HG03159 (cell line): ENCODE measurements around the gene PALM3.
"Not testable (repeated sequence)": the region's sequence is repeated elsewhere in the genome, so short reads cannot be mapped to it uniquely, and the experiment has no call there.

Experiments used
- ATAC-seq: cut with Tn5 transposase; IDR thresholded peaks from one replicate; pipeline ENCODE4 v1.9.1; 2021; ENCODE audit warnings: mild to moderate bottlenecking, moderate library complexity; ENCODE audit not compliant: unreplicated experiment

Gene PALM3

DNA sequence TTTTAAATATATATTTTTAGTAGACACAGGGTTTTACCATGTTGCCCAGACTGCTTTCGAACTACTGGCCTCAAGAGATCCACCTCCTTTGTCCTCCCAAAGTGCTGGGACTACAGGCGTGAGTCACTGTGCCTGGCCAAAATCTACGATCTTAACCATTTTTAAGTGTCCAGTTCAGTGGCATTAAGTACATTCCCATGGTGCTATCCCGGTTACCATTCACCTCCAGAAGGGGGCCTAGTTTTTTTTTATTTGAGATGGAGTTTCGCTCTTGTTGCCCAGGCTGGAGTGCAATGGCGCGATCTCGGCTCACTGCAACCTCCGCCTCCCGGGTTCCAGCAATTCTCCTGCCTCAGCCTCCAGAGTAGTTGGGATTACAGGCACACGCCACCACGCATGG, 26.7 kb downstream of the PALM3 start:
- ATAC-seq = not testable (repeated sequence)

DNA sequence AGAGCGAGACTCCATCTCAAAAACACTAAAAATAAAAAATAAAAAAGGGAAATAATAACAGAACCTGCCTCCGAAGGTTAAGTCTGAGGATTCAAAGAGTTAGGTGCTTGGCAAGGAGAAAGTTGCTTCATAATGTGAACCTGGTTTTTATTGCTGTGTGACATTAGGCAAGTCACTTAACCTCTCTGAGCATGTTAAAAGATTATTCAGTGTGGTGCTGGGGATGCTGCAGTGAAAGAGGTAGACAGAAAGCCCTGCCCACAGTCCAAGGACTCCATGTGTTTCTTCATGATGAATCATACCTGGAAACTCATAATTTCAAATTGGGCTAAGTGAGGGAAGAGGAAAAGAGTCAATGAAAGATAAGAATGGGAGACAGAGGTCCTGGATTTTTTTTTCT, 27.9 kb downstream of the PALM3 start:
- no peak for ATAC-seq

DNA sequence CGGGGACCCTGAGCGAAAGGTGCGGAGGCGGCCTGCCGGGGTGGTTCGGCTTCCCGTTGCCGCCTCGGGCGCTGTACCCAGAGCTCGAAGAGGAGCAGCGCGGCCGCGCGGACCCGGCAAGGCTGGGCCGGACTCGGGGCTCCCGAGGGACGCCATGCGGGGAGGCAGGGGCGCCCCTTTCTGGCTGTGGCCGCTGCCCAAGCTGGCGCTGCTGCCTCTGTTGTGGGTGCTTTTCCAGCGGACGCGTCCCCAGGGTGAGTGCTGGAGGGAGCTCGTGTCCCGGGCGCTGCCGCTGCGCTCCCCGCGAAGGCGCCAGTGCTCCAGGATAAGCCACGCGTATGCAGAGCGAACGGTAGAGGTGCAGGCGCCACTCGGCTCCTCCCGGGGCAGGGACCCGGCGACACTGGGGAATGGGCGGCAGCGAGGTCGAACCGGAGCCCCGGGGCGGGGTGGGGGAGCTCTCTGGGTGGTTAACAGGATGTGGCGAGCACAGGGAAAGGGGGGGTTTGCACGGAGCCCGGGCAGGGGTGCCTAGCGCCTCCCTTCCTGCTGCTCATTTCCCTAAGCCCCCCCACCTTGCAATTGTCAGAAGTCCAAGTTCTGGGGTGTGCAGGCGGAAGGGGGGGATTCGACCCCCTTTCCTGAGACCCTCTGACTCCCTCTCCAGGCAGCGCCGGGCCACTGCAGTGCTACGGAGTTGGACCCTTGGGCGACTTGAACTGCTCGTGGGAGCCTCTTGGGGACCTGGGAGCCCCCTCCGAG, 30.0 kb downstream of the PALM3 start, which contains the start of gene IL27RA:
Gene IL27RA, plus strand, starts transcription at position 44 of the 762 bp plus-strand sequence. Its CDS starts 111 bp downstream, at position 155.
- no peak for ATAC-seq

DNA sequence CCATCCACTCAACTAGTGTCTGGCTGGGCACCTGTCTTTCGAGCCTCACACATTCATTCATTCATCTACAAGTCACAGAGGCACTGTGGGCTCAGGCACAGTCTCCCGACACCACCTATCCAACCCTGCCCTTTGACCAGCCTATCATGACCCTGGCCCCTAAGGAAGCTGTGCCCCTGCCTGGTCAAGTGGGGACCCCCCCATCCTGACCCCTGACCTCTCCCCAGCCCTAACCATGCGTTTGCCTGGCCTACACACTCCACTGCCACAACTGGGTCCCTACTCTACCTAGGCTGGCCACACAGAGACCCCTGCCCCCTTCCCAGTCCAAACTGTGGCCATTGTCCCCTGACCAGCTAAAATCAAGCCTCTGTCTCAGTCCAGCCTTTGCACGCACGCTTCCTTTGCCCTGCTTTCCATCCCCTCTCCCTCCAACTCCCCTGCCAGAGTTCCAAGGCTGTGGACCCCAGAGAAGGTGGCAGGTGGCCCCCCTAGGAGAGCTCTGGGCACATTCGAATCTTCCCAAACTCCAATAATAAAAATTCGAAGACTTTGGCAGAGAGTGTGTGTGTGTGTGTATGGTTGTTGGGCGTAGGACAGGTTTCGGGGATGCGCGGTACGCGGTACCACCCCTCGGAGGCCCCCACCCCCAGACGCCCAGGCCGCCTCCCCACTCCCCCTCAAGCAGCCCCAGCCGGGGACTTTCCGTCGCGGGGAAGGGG, 30.7 kb downstream of the PALM3 start:
- no peak for ATAC-seq

DNA sequence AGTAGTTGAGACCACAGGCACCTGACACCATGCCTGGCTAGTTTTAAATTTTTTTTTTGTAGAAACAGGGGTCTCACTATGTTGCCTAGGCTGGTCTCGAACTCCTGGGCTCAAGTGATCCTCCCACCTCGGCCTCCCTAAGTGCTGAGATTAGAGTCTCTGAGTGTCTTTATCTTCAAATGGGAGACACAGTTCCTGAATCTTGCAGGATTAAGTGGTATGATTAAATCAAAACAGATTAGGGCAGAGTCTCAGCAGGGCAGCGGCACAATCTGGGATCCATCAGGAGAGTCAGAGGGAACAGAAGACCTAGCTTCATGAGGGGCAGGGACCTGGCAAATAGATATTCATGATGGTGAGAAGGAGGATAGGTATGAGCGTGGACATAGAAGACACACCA, 33.0 kb downstream of the PALM3 start:
- no peak for ATAC-seq

DNA sequence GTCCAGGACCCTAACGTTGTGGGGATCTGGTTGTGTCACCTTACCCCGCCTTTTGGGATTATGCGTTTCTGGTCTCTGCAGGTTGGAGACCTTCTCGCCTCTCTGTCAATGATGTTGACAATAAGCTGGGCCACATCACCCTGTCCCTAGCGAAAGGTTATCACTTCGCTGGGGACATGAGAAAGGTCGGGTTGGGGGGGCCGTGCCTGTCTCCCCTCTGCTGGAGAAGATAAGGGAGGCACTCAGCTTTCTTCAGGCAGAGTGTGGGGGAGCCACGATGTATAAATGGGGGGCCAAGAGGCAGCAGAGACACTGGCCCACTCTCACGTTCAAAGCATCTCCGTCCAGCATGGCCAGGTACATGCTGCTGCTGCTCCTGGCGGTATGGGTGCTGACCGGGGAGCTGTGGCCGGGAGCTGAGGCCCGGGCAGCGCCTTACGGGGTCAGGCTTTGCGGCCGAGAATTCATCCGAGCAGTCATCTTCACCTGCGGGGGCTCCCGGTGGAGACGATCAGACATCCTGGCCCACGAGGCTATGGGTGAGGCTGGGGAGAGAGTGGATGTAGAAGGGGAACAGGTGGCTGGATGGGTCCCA, 33.9 kb downstream of the PALM3 start, which contains the start of gene RLN3:
Gene RLN3, plus strand, starts transcription at position 293 of the 595 bp plus-strand sequence. Its CDS starts 57 bp downstream, at position 350.
- ATAC-seq = no peak

DNA sequence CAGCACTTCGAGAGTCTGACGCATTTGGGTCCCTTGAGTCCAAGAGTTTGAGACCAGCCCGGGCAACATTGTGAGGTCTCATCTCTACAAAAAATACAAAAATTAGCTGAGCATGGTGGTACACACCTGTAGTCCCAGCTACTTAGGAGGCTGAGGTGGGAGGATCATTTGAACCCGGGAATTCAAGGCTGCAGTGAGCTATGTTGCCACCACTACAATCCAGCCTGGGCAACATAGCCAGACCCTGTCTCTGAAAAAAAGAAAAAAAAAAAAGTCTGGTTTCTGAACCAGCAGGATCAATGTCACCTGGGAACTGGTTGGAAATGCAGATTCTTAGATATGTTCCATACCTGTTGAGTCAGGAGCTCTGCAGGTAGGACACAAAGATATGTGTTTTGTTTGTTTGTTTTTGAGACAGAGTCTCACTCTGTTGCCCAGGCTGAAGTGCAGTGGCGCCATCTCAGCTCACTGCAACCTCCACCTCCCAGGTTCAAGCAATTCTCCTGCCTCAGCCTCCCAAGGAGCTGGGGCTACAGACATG, 35.2 kb downstream of the PALM3 start:
- ATAC-seq = not testable (repeated sequence)

DNA sequence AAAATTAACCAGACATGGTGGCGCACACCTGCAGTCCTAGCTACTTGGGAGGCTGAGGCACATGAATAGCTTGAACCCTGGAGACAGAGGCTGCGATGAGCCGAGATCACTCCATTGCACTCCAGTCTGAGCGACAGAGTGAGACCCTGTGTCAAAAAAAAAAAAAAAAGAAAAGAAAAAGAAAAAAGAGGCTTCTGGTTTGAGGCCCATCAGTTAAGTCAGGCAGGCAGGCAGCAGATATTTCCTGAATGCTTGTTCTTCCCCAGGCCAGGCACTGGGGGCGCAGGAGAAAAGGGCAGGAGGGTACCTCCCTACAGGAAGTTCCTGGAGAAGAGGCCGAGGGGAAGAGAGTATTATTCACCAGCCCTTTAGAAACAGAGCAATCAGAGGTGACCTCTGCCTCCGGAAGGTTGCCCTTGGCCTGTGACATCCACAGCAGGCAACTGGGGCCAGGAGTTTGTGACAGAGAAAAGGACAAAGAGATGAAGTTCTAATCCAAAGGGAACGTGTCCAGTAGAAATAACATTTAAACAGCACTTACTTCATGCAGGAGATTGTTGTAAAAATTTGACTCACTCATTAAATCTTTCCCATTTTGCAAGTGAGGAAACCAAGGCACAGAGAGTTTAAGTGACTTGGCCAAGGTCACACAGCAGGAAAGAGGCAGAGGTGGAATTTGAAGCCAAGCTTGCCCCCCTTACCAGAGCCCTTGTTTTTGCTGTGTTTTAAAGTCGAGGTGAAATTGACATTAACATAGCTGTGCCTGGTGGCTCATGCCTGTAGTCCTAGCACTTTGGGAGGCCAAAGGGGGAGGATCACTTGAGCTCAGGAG, 38.3 kb downstream of the PALM3 start:
- ATAC-seq = no peak

DNA sequence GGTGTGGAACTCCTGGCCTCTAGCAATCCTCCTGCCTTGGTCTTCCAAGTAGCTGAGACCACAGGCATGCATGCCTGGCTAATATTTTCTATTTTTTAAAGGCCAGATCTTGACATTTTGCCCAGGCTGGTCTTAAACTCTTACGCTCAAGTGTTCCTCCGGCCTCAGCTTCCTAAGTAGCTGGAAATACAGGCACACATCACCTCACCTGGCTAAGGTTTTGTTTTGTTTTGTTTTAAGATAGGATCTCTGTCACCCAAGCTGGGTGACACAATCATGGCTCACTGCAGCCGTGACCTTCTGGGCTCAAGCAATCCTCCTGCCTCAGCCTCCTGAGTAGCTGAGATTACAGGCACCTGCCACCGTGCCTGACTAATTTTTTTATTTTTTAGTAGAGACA, 39.4 kb downstream of the PALM3 start:
- no peak for ATAC-seq

DNA sequence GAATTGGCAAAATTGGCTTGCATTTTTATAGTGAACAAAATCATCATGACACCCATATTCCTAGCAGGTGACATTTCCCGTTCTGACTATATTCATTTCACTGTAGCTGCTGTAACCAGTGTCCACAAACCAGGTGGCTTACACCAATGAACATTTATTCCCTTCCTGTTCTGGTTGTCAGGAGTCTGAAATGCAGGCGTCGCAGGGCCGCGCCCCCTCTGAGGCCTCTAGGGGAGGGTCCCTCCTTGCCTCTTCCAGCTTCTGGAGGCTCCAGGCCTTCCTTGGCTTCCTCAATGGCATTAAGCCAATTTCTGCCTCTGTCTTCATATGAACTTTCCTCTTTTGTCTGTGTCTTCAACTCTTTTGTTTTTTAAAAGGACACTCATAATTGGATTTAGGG, 40.4 kb downstream of the PALM3 start:
- ATAC-seq = no peak

DNA sequence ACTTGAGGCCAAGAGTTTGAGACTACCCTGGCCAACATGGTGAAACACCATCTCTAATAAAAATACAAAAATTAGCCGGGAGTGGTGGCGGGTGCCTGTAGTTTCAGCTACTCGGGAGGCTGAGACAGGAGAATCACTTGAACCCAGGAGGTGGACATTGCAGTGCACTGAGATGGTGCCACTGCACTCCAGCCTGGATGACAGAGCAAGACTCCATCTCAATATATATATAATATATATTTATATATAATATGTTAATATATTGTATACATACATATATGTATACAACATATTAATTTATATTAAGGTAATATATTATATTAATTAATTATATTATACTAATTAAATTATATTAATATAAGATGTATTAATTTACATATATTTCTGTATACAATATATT, 42.1 kb downstream of the PALM3 start:
- not testable (repeated sequence) for ATAC-seq

DNA sequence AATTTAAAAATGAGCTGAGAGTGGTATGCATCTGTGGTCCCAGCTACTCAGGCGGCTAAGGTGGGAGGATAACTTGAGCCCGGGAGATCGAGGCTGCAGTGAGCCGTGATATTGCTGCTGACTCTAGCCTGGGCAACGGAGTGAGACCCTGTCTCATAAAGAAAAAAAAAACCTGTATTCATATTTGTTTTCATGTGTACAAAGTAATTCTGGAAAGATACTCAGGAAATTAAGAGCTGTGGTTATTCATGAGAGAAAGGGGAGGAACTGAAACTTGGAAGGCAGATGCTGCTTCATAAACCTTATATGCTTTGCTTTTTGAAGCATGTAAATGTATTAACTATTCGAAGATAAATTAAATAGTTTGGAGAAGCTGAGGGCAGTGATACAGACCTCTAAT, 42.8 kb downstream of the PALM3 start:
- no peak for ATAC-seq

DNA sequence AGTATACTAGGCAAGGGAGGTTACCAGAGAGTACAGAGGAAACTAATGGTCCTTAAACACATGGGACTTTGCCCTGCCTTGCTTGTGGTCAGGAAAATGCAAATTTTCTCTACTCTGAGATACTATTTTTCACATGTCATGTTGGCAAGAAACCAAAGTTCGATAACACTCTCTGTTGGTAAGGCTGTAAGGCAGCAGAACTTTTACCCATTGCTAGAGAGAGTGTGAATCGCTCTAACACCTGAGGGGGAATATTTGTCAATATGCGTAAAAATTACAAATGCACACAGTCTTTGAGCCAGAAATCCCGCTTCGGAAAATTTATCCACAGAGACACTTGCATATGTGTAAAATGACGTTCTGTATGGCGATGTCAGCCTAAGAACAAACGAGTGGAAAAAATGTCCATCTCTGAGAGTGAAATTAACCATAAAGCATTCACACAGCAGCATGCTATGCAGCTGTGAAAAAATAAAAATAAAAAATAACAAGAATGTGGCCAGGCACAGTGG, 46.3 kb downstream of the PALM3 start:
- ATAC-seq = peak; percentile 67

DNA sequence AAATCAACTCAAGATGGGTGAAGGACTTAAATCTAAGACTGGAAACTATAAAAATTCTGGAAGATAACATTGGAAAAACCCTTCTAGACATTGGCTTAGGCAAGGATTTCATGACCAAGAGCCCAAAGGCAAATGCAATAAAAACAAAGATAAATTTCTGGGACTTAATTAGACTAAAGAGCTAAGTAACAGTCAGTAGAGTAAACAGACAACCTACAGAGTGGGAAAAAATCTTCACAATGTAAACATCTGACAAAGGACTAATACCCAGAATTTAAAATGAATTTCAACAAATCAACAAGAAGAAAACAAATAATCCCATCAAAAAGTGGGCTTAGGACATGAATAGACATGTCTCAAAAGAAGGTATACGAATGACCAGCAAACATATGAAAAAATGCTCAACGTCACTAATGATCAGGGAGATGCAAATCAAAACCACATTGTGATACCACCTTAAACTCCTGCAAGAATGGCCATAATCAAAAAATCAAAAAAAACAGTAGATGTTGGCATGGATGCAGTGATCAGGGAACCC, 49.4 kb downstream of the PALM3 start:
- ATAC-seq = no peak

DNA sequence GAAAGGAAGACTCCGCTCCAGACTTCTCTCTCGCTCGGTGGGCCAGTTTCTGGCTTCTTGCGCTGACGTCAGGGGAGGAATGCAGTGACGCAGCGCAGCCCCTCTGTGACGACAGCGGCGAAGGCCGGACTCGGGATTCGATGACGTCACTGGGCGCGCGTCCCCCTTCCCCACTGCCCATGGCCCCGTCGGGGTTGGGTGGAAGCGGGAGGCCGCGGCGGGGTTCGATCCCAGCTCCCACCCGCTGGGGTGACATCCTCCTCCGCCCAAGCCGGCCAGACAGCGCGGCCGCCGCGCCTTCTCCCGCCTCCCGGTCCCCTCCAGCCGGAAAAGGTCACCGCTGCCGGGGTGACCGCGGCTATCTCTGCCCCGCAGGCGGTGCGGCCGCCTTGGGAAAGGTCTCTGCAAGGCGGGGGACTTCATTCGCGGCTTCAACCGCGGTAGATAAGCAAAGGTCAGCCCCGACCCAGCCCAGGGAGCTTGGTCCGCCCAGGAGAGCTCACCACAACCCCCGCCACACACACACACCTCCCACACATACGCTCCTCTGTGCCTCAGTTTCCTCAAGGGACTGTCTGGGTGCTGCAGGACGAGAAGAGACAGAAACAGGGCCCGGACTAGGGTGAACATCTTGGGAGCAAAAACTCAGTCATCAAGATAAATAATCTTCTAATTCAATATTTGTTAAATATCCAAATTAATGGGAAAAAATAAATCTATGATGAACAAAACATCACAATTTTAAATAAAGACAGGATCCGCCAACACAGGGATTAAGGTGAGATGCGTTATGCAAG, 54.9 kb downstream of the PALM3 start:
- ATAC-seq = peak; percentile 31

DNA sequence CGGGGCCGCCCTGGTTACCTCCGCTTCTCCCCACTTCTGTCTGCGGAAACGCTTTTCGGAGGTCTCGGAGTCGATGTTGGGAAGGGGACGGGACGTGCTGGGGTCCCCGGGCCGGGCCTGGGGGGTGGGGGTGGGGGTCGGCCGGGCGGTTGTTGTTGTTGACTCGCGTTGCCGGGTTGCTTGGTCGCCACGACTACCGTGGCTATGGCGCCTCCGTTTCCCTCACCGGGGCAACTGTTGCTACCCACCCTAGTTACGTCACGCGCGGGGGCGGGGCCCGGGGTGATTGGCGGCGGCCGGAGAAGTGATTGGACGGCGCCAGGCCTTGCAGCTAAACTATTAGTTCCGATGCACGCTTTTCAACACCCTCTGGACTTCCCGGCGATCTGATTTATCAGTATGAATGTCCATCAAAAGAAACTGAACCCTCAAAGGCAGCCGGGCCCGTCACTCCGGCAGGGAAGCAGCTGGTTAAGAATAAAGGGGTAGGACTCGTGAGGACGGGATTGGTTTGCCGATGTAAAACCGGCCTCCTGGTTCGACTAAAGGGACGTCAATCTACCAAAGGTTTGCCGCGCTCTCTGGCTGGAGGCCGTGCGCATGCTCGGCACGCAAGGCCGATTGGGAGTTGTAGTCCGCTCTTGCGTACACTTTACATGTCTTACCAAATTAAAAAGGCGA, 55.7 kb downstream of the PALM3 start, which contains the start of gene RFX1:
Gene RFX1, minus strand, starts transcription at position 236 of the 681 bp plus-strand sequence. CDS start 12,477 bp downstream, outside the sequence.
- peak; percentile 77 for ATAC-seq

DNA sequence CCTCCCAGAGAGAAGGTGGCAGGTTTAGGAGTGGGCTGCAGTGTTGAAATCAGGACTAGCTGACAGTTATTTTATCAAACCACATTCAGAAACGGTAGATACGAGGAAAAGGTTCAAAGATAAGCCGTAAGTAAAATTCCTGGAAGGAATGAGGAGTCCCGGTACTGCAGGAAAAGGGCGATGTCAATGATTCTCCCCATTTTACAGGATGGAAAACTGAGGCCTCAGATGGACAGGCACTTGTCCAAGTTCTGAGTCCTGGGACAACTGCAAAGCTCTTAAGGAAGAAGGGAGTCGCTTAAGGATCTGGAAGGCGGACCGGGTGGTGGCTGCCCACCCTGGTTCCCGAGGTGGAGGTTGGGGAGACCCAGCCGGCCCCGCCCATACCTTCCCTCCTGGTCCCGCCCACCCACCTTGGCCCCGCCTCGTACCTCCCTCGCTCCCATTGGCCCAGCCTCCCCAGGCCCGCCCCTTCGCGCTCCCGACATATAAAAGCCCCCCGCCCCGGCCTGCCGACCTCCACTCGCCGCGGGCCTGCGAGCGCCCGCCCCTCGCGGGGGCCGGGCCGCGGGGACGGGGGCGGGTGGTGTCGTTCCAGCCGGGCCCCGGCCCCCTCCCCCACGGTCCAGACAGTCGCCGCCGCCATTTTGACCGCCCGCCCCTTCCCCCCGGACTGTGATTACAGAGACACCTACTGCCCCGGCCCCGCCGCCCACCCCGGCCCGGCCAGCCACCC, 56.4 kb downstream of the PALM3 start:
- ATAC-seq = peak; percentile 25
